B cell (primary cell): ENCODE data around the gene PXMP2. TPM values are rescaled to one million over a fixed set of nuclear protein-coding genes. Genes with fewer than 3 reads are reported as not detected.

Experiments
- ATAC-seq: fragments of 200-7000 bp; cut with Tn5 transposase; one replicate; pipeline ENCODE4 v1.10.0; 2021; ENCODE audit warnings: low read depth, mild to moderate bottlenecking, moderate number of reproducible peaks, moderate library complexity
- CTCF ChIA-PET: fragments of 350-600 bp; sonication (Branson Sonifier 250); formaldehyde crosslinking; loops from one replicate; lab custom pipeline; 2021; ENCODE audit warnings: antibody characterized with exemption, inconsistent platforms; lab: Charles Lee
- POLR2A ChIA-PET: fragments of 350-600 bp; sonication (Branson Sonifier 250); formaldehyde crosslinking; loops from one replicate; lab custom pipeline; 2021; ENCODE audit warnings: antibody characterized with exemption; lab: Charles Lee
- DNase-seq: peaks from one replicate; pipeline ENCODE4 v3.0.0; 2013
- H2AFZ ChIP-seq: 2 replicates; pipeline ENCODE4 v1.6.1; 2012; ENCODE audit warnings: mild to moderate bottlenecking, low read depth, low read length; ENCODE audit not compliant: insufficient read depth, poor library complexity, severe bottlenecking
- H3K27ac ChIP-seq, 2 donors: 1 replicate in 1 of 2; 2 replicates in 1 of 2; pipeline ENCODE4 v1.5.1; 2012 to 2013; ENCODE audit warnings: low read length in 2 of 2, mild to moderate bottlenecking in 2 of 2, moderate library complexity in 1 of 2
- H3K27me3 ChIP-seq, 4 experiments: fragments of 200-600 bp in 1 of 4; sonication (generic) in 1 of 4; replicated peaks in 1 of 4; 1 replicate in 2 of 4; 2 replicates in 2 of 4; pipeline versions ENCODE4 v1.6.1 to v1.7.0; 2013 to 2016; ENCODE audit warnings: low read length in 3 of 4, mild to moderate bottlenecking in 2 of 4, mixed read lengths in 1 of 4, moderate library complexity in 1 of 4; ENCODE audit not compliant: insufficient read depth in 4 of 4, control insufficient read depth in 3 of 4; ENCODE audit errors: control extremely low read depth in 1 of 4
- H3K36me3 ChIP-seq, 2 experiments: replicated peaks in 1 of 2; 1 replicate in 1 of 2; 2 replicates in 1 of 2; pipeline versions ENCODE4 v1.6.1 to v1.7.1; 2013; ENCODE audit warnings: low read length in 1 of 2; ENCODE audit not compliant: insufficient read depth in 2 of 2, control insufficient read depth in 1 of 2; ENCODE audit errors: control extremely low read depth in 1 of 2, extremely low read depth in 1 of 2
- H3K4me1 ChIP-seq, 2 donors: fragments of 200-600 bp in 1 of 2; sonication (generic) in 1 of 2; 1 replicate in 1 of 2; 2 replicates in 1 of 2; pipeline versions ENCODE4 v1.5.1 to v1.6.1; 2013 to 2017; ENCODE audit warnings: low read length in 2 of 2; ENCODE audit not compliant: control insufficient read depth in 2 of 2, insufficient read depth in 2 of 2
- H3K4me2 ChIP-seq: replicated peaks from 2 replicates; pipeline ENCODE3; 2012; ENCODE audit warnings: mild to moderate bottlenecking, low read depth, low read length; ENCODE audit not compliant: poor library complexity, severe bottlenecking
- H3K4me3 ChIP-seq, 5 experiments: fragments of 200-600 bp in 1 of 5; sonication (generic) in 1 of 5; 1 replicate in 3 of 5; 2 replicates in 2 of 5; pipeline versions ENCODE4 v1.5.1 to v1.7.0; 2011 to 2016; ENCODE audit warnings: low read length in 4 of 5, mild to moderate bottlenecking in 4 of 5, low read depth in 2 of 5, control low read depth in 1 of 5, moderate library complexity in 1 of 5; ENCODE audit not compliant: insufficient read depth in 1 of 5; ENCODE audit errors: control extremely low read depth in 1 of 5, extremely low read depth in 1 of 5
- H3K79me2 ChIP-seq: fragments of 200-600 bp; sonication (generic); one replicate; pipeline ENCODE4 v1.6.0; 2016; ENCODE audit warnings: low read length; ENCODE audit not compliant: control insufficient read depth, insufficient read depth
- H3K9ac ChIP-seq: fragments of 200-600 bp; sonication (generic); 2 replicates; pipeline ENCODE4 v1.6.1; 2017; ENCODE audit warnings: mild to moderate bottlenecking, low read length, moderate library complexity
- H3K9me3 ChIP-seq, 3 donors: one replicate each; pipeline versions ENCODE4 v1.6.1 to v1.7.1; 2013; ENCODE audit warnings: low read length in 2 of 3; ENCODE audit not compliant: control insufficient read depth in 2 of 3, insufficient read depth in 1 of 3; ENCODE audit errors: control extremely low read depth in 1 of 3
- H4K20me1 ChIP-seq: 2 replicates; pipeline ENCODE4 v1.6.0; 2012; ENCODE audit warnings: mild to moderate bottlenecking, low read length; ENCODE audit not compliant: insufficient read depth, control insufficient read depth, poor library complexity, severe bottlenecking
- H3K27ac Mint-ChIP-seq: one replicate; pipeline ENCODE4 v1.8.0; 2021; ENCODE audit warnings: mixed read lengths
- H3K27me3 Mint-ChIP-seq: one replicate; pipeline ENCODE4 v1.8.0; 2021; ENCODE audit warnings: mixed read lengths
- H3K4me1 Mint-ChIP-seq: one replicate; pipeline ENCODE4 v1.8.0; 2021; ENCODE audit warnings: mixed read lengths
- H3K4me3 Mint-ChIP-seq: one replicate; pipeline ENCODE4 v1.8.0; 2021; ENCODE audit warnings: mixed read lengths
- H3K9me3 Mint-ChIP-seq: one replicate; pipeline ENCODE4 v1.8.0; 2022; ENCODE audit warnings: mixed read lengths; ENCODE audit not compliant: insufficient read depth
- CTCF ChIP-seq: fragments of 200-600 bp; IDR thresholded peaks from one replicate; pipeline ENCODE4 v1.8.0; 2022; ENCODE audit warnings: antibody characterized with exemption, mild to moderate bottlenecking
- EZH2 ChIP-seq: IDR thresholded peaks from 2 replicates; pipeline ENCODE4 v1.6.1; 2012; ENCODE audit warnings: borderline replicate concordance, low read depth, mild to moderate bottlenecking, moderate library complexity, low read length; ENCODE audit not compliant: insufficient read depth, poor library complexity, severe bottlenecking
- WGBS: methylation state at CpG from one replicate; pipeline ENCODE4 v1.1.5; 2013; ENCODE audit warnings: missing lambda C conversion rate; ENCODE audit not compliant: insufficient coverage; 5-methylcytosine and 5-hydroxymethylcytosine counted together
- intact Hi-C: fragments of 100-400 bp; cut with micrococcal nuclease; formaldehyde crosslinking; loops from one replicate; pipeline ENCODE4 v1.10.0; 2022
- polyA plus RNA-seq: library from polyadenylated mRNA; depleted of rRNA; stranded (reverse); fragments of >200 nt; gene quantifications from 2 replicates; pipeline ENCODE4 v1.2.3, GENCODE V29; 2012
- total RNA-seq, 2 donors: library from RNA; stranded (reverse); fragments of 120-200 nt in 1 of 2; gene quantifications; 1 replicate in 1 of 2; 2 replicates in 1 of 2; pipeline versions ENCODE4 v1.2.3 to v1.2.4, GENCODE V29; 2013 to 2022

PXMP2 gene
- total and polyA plus RNA-seq, 2 donors (not counting 1 experiment from before 2014, with no cell fraction given), result 4.3 to 10.2 TPM

- H3K36me3 ChIP-seq, result peaks cover 3 to 6% of the 10 kb centered on the region in 2 experiments
Observed at GRCh38 chr12:132710405-132711079, 23.2 kb downstream of the PXMP2 start, which contains the start of gene PGAM5. Gene PGAM5, plus strand, starts transcription at chr12:132710842. Its CDS starts 35 bp downstream, at chr12:132710877.

More at GRCh38 chr12:132710405-132711079, 23.2 kb downstream of the PXMP2 start, which contains the start of gene PGAM5:
- no peak for TF ChIP-seq EZH2
- TF ChIP-seq CTCF, result no peak
- Histone ChIP-seq H3K9ac (peak within 1 kb of the TSS; percentile 77), H3K4me3 (peak within 1 kb of the TSS; percentile 61 to 91 (median 79)), H3K27ac (peak within 1 kb of the TSS; percentile 95 to 97), H3K27me3 (no peaks in the 10 kb centered on the region), H3K4me2 (peak within 1 kb of the TSS; percentile 81), H3K9me3 (peaks cover 0 to 46% (median 15%) of the 10 kb centered on the region in 3 donors), H3K79me2 (peaks cover 46% of the 10 kb centered on the region), H4K20me1 (peaks cover 35% of the 10 kb centered on the region), H3K4me1 (peaks cover 10 to 23% of the 10 kb centered on the region in 2 donors), H2AFZ (peak within 1 kb of the TSS; percentile 88)
- Mint-ChIP-seq H3K9me3 (peaks cover 10% of the 10 kb centered on the region), H3K27me3 (no peaks in the 10 kb centered on the region), H3K27ac (peak within 1 kb of the TSS; percentile 90), H3K4me1 (peaks cover 13% of the 10 kb centered on the region), H3K4me3 (peak within 1 kb of the TSS; percentile 92)
- intact Hi-C loops, result loop anchor here (1.0 kb wide), 4 partner anchors 23 to 198 kb away; partner anchors contain the start of genes POLE and PXMP2
- under 1% methylated on average over 94 of the region's 94 CpGs for WGBS
- CTCF ChIA-PET, result no interaction called here
- DNase-seq (peak; percentile 98), ATAC-seq (peak; percentile 96)
- POLR2A ChIA-PET, result interaction anchor here (0.6 to 1.6 kb wide), 6 partner anchors 20 to 522 kb away, joined by 3 to 5 read pairs (median 4); partner anchors contain the start of genes ANKLE2 and GOLGA3
